Effector memory CD4-positive, alpha-beta T cell (primary cell): ENCODE data around the gene NDUFB11.

ENCODE experiments used
- DNase-seq, 3 donors: peaks; one replicate each; pipeline ENCODE4 v3.0.0-alpha.2; 2020
- H3K27ac ChIP-seq: 2 replicates; pipeline ENCODE4 v1.7.0; 2013; ENCODE audit warnings: mild to moderate bottlenecking, low read length, moderate library complexity; ENCODE audit not compliant: insufficient read depth, poor library complexity, severe bottlenecking
- H3K27me3 ChIP-seq: replicated peaks from 2 replicates; pipeline ENCODE4 v1.7.0; 2013; ENCODE audit warnings: mild to moderate bottlenecking, low read length; ENCODE audit not compliant: insufficient read depth, control insufficient read depth, poor library complexity, severe bottlenecking
- H3K36me3 ChIP-seq: 2 replicates; pipeline ENCODE4 v1.7.0; 2013; ENCODE audit warnings: mild to moderate bottlenecking, low read length, moderate library complexity; ENCODE audit not compliant: control insufficient read depth, insufficient read depth
- H3K4me1 ChIP-seq: 2 replicates; pipeline ENCODE4 v1.7.0; 2013; ENCODE audit warnings: low read length, mild to moderate bottlenecking; ENCODE audit not compliant: control insufficient read depth, insufficient read depth, poor library complexity, severe bottlenecking
- H3K4me3 ChIP-seq: 2 replicates; pipeline ENCODE4 v1.7.0; 2013; ENCODE audit warnings: low read length, low read depth, mild to moderate bottlenecking; ENCODE audit not compliant: insufficient read depth, poor library complexity, severe bottlenecking
- H3K9me3 ChIP-seq: 2 replicates; pipeline ENCODE4 v1.7.0; 2013; ENCODE audit warnings: mild to moderate bottlenecking, low read length, moderate library complexity; ENCODE audit not compliant: control insufficient read depth
- total RNA-seq, 3 donors: gene quantifications; one replicate each; lab custom pipeline; 2026; lab: John Stamatoyannopoulos, UW

NDUFB11 gene
- 28.0 to 53.4 (median 42.0) reads per million in 3 donors for total RNA-seq

DNA sequence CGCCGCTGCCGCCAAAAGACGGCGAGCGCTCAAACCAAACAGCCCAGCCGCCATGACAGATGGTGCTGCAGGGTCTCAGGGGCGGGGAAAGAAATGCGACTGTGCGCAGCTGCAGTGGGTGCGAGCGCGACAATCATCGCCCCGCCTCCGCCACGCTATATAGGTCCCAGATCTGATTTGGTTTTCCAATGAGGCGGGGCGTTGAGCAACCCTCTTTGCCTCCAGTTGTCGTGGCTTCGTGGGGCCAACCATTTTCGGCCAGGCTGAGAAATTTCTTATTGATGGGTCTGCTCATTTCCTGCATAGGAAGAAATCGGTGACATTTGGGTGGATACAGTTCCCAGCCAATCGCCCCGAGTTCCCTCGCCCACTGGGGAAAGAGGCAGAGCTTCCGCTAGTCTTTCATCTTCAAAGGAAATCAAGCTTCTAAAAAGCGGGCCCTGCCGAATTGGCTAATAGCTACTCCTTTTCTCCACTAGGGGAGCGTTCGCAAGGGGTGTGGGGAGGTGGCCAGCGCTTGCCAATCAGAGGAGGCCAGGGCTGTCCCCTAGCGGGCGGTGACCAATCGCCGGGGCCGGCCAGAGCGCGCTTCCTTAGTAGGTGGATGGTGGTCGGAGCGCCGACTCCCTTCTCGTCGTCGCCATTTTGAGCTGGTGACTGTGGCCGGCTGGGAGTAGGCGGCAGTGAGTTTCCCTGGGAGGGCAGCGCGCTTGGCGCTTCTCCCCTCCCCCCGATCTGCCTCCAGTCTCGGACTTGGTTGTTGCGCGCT is at the start of gene NDUFB11, which contains the start of gene RBM10:
Gene NDUFB11, minus strand, starts transcription at position 77 of the 769 bp plus-strand sequence. Its CDS starts 23 bp downstream, at position 54.
Gene RBM10, plus strand, starts transcription at position 596 of the 769 bp plus-strand sequence. CDS start 2,261 bp downstream, outside the sequence.
- Histone ChIP-seq H3K27ac (peak within 1 kb of the TSS; percentile 90), H3K27me3 (no peaks in the 10 kb centered on the region), H3K9me3 (no peaks in the 10 kb centered on the region), H3K36me3 (no peaks in the 10 kb centered on the region), H3K4me3 (peak within 1 kb of the TSS; percentile 77), H3K4me1 (peaks cover 5% of the 10 kb centered on the region)
- peak; percentile 84 to 89 (median 86) for DNase-seq

DNA sequence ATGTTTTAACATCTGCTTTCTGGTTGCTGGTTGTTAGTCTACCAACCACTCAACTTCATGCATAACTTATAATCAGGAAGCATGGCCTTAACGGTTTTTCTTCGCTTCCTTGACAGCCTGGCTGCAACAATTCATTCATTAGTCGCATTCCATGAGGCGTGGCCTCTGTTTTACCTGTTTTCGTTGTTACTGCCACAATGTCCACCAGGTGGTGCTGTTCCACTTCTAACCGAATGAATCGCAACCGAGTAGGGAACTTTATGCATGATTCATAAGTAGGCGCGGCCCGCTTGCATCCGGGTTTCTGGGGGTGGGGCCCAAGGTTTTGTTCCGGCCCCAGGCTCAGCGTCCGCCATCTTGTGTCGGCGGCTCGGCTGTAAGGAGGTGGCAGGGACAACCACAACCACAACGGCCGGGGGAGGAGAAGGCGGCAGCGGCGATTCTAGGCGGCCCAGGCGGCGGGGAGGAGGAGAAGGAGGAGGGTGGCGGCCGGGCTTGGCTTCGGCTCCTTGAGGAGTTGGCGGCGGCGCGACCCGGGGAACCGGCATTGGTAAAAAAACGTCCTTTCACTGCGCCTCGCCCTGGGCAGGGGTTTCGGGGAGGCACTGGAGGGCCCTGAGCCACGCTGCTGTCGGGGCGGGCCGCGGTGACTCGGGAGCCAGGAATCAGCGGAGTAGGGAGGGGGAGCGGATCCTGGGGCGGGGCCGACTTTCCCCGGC is 49.1 kb upstream of the NDUFB11 start, which contains the start of gene UBA1:
Gene UBA1, plus strand, starts transcription at position 355 of the 719 bp plus-strand sequence. CDS start 4,974 bp downstream, outside the sequence.
- Histone ChIP-seq H3K9me3 (no peaks in the 10 kb centered on the region), H3K4me1 (peaks cover 42% of the 10 kb centered on the region), H3K36me3 (peaks cover 13% of the 10 kb centered on the region), H3K27me3 (no peaks in the 10 kb centered on the region), H3K4me3 (peak within 1 kb of the TSS; percentile 90), H3K27ac (peak within 1 kb of the TSS; percentile 90)
- DNase-seq, result peak; percentile 88 to 95 (median 90)

GRCh38 chrX:47191806-47192401 is 47.4 kb upstream of the NDUFB11 start:
- no peaks in the 10 kb centered on the region for H3K9me3 ChIP-seq
- DNase-seq, result no peak
- peaks cover 3% of the 10 kb centered on the region for H3K36me3 ChIP-seq
- no peaks in the 10 kb centered on the region for H3K27me3 ChIP-seq
- H3K4me3 ChIP-seq, result no peak overlapping the region
- H3K27ac ChIP-seq, result no peak overlapping the region
- peaks cover 38% of the 10 kb centered on the region for H3K4me1 ChIP-seq

- Histone ChIP-seq H3K27me3 (no peaks in the 10 kb centered on the region), H3K36me3 (no peaks in the 10 kb centered on the region), H3K4me3 (peak overlapping the region; percentile 44), H3K27ac (peak overlapping the region; percentile 66), H3K9me3 (no peaks in the 10 kb centered on the region), H3K4me1 (peaks cover 34% of the 10 kb centered on the region)
- peak in 2 of 3 donors; percentile 18 to 28 for DNase-seq
Observed at GRCh38 chrX:47191331-47191730, 46.8 kb upstream of the NDUFB11 start.

DNA sequence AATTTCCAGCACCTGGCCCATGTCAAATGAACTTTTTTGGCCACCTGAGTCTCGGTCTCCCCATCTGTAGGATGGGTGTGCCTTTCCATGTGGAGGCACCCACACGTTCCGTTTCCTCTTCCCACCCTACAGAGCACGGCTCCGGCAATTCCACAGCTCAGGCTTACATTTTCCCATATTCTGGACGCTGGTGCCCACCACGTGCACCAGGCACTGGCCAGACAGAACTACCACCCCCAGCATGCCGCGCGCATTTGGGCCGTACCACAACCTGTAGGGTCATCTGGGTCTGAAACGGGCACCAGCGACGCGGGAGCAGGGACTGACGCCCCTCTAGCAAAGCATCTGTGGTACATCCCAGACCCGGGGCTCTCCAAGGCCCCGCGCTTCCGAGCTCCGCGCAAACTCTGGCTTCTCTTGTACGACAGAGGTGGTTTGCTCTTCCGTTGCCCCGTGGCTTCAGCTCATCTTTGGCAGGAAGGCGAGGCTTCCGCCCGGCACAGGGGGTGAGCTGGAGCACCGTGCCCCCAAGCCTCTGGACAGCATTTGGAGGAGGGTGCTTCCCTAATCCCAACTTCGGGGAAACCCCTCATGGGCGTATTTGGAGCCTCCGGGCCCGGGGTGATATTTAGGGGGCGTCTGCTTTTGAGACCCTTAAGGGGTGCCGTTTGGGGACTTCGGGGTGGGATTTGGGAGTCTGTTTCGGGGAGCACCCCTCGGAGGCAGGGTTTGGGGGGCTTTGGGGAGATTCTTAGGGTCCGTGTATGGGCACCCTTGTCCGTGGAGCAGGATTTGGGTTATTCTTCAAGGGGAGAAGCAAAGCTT is 46.2 kb upstream of the NDUFB11 start:
- Histone ChIP-seq H3K27ac (peak overlapping the region; percentile 66), H3K4me1 (peaks cover 27% of the 10 kb centered on the region), H3K36me3 (no peaks in the 10 kb centered on the region), H3K9me3 (no peaks in the 10 kb centered on the region), H3K27me3 (no peaks in the 10 kb centered on the region), H3K4me3 (peak overlapping the region; percentile 44)
- peak; percentile 60 to 69 (median 65) for DNase-seq

GRCh38 chrX:47189906-47190305 is 45.4 kb upstream of the NDUFB11 start:
- Histone ChIP-seq H3K36me3 (no peaks in the 10 kb centered on the region), H3K27me3 (no peaks in the 10 kb centered on the region), H3K4me3 (no peak overlapping the region), H3K4me1 (peaks cover 23% of the 10 kb centered on the region), H3K27ac (no peak overlapping the region), H3K9me3 (no peaks in the 10 kb centered on the region)
- DNase-seq, result no peak

DNA sequence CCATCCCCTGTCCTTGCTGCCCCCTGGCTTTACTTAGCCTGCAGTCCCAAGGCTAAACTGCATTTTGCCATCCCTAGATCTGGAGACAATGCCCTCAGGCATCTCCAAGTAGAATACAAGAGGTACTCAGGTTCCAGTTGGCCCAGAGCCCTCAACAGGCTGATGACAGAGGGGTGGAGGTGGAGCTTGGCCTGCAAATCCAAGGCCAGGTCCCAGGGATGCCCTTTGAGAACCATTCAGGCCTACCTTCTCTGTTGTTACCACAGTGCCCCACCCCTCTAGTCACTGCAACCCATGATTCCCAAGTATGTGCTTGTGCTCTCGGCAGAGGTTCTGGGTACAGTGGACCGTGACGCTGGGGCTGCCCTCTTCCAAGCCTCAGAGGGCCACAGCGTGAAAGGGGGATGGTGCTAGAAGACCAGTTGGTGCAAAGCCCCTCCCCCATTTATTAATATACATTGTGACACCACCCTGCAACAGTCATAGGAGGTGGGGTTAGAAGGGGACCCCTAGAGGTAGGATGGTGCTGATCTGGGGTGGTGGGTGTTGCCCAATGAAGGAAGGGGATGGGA is 42.7 kb upstream of the NDUFB11 start:
- H3K36me3 ChIP-seq, result peaks cover 7% of the 10 kb centered on the region
- no peak overlapping the region for H3K4me3 ChIP-seq
- no peaks in the 10 kb centered on the region for H3K27me3 ChIP-seq
- no peak for DNase-seq
- H3K4me1 ChIP-seq, result peaks cover 8% of the 10 kb centered on the region
- H3K27ac ChIP-seq, result no peak overlapping the region
- no peaks in the 10 kb centered on the region for H3K9me3 ChIP-seq

DNA sequence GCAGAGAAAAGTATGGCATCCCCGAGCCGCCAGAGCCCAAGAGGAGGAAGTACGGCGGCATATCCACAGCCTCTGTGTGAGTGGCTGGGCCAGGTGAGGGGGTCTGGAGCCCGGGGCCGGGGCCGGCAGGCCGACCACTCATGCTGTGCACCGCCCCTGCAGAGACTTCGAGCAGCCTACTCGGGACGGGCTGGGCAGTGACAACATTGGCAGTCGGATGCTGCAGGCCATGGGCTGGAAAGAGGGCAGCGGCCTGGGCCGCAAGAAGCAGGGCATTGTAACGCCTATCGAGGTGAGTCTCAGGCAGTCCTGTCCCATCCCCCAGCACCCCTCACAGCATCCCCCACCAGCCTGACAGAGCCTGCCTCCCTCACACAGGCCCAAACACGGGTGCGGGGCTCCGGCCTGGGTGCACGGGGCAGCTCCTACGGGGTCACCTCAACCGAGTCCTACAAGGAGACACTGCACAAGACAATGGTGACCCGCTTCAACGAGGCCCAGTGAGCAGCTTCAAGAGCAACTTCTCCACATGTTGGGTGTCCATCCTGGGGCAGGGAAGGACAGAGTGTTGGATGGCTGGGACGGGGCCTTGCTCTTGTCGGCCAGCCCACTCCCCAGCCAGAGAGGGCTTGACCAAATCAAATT is 41.7 kb upstream of the NDUFB11 start:
- H3K4me1 ChIP-seq, result peaks cover 3% of the 10 kb centered on the region
- no peak overlapping the region for H3K4me3 ChIP-seq
- no peak overlapping the region for H3K27ac ChIP-seq
- H3K36me3 ChIP-seq, result peaks cover 17% of the 10 kb centered on the region
- DNase-seq, result no peak
- no peaks in the 10 kb centered on the region for H3K27me3 ChIP-seq
- H3K9me3 ChIP-seq, result no peaks in the 10 kb centered on the region

- Histone ChIP-seq H3K36me3 (peaks cover 25% of the 10 kb centered on the region), H3K9me3 (no peaks in the 10 kb centered on the region), H3K4me3 (no peak overlapping the region), H3K4me1 (no peaks in the 10 kb centered on the region), H3K27me3 (no peaks in the 10 kb centered on the region), H3K27ac (no peak overlapping the region)
- no peak for DNase-seq
Observed at GRCh38 chrX:47185241-47185640, 40.7 kb upstream of the NDUFB11 start.
